Stomach (tissue), 4 donors: ENCODE measurements around the gene COL4A1.

Source experiments
- CTCF ChIP-seq, 7 experiments: fragments of 450-650 bp in 4 of 7; fragments of 200-600 bp in 3 of 7; sonication (generic) in 3 of 7; IDR thresholded peaks; one replicate each; pipeline ENCODE4 v1.5.1; 2016 to 2019; ENCODE audit warnings: antibody characterized with exemption in 7 of 7, control low read depth in 2 of 7, mild to moderate bottlenecking in 1 of 7
- EP300 ChIP-seq: sonication (generic); formaldehyde crosslinking; IDR thresholded peaks from one replicate; pipeline ENCODE4 v1.6.1; 2017; ENCODE audit warnings: antibody characterized with exemption
- POLR2A ChIP-seq, 4 donors: fragments of 450-650 bp; IDR thresholded peaks; one replicate each; pipeline ENCODE4 v1.6.1; 2016; ENCODE audit warnings: antibody characterized with exemption in 4 of 4, control low read depth in 2 of 4, mild to moderate bottlenecking in 1 of 4, moderate library complexity in 1 of 4
- POLR2AphosphoS5 ChIP-seq, 3 donors: sonication (generic); formaldehyde crosslinking; IDR thresholded peaks; one replicate each; pipeline ENCODE4 v1.6.1; 2016; ENCODE audit warnings: antibody characterized with exemption in 3 of 3

- no peak for TF ChIP-seq EP300
- TF ChIP-seq CTCF (IDR thresholded peaks at IDR 0.05) = no peak
- TF ChIP-seq POLR2A (IDR thresholded peaks at IDR 0.05) = no peak
- TF ChIP-seq POLR2AphosphoS5 (IDR thresholded peaks at IDR 0.05) = no peak
Observed at GRCh38 chr13:110297011-110297410, 9.9 kb downstream of the COL4A1 start.
